Measurements from ENCODE around the gene SPATA22.

GRCh38 chr17:3502466-3502865, 30.8 kb upstream of the SPATA22 start:
- TF ChIP-seq ZBTB7A (IDR thresholded peaks at IDR 0.05; ENCODE audit: low read depth) = no peak
- TF ChIP-seq EP300 (IDR thresholded peaks at IDR 0.05; ENCODE audit: borderline replicate concordance) = no peak
- no peak for TF ChIP-seq YY1 (IDR thresholded peaks at IDR 0.05; ENCODE audit: low read depth)
- TF ChIP-seq TEAD4 (IDR thresholded peaks at IDR 0.05) = no peak
- no peak for TF ChIP-seq RAD21 (IDR thresholded peaks at IDR 0.05; ENCODE audit: low read depth)
- TF ChIP-seq NFIC (IDR thresholded peaks at IDR 0.05) = no peak
- no peak for TF ChIP-seq FOXM1 (IDR thresholded peaks at IDR 0.05; ENCODE audit: borderline replicate concordance, low read depth)
- no peak for TF ChIP-seq TAF1 (IDR thresholded peaks at IDR 0.05; ENCODE audit: low read depth)
- TF ChIP-seq REST (IDR thresholded peaks at IDR 0.05; ENCODE audit: low read depth) = no peak
- TF ChIP-seq CREB1 (IDR thresholded peaks at IDR 0.05; ENCODE audit: low read depth) = no peak
- no peak for TF ChIP-seq MAX (IDR thresholded peaks at IDR 0.05)
